AG10803 (cell line): Measurements from ENCODE around the gene MATN1.

Experiments
- DNase-seq: peaks from one replicate; pipeline ENCODE4 v3.0.0; 2010; ENCODE audit warnings: low read depth
- H3K4me3 ChIP-seq: 2 replicates; pipeline ENCODE4 v1.5.1; 2011; ENCODE audit warnings: mild to moderate bottlenecking, low read length, control low read depth
- CTCF ChIP-seq: conservative IDR thresholded peaks from 2 replicates; pipeline ENCODE4 v1.5.1; 2011; ENCODE audit warnings: mild to moderate bottlenecking, low read length, control low read depth, inconsistent platforms

MATN1 gene

GRCh38 chr1:30662291-30662840 lies 61.0 kb downstream of the MATN1 start:
- no peak for TF ChIP-seq CTCF
- no peak overlapping the region for H3K4me3 ChIP-seq
- DNase-seq, result no peak

- no peak for TF ChIP-seq CTCF
- DNase-seq, result no peak
- H3K4me3 ChIP-seq, result no peak overlapping the region
These were observed 62.1 kb downstream of the MATN1 start for GRCh38 chr1:30661311-30661710.
